ENCODE results near the gene PARM1.

Gene PARM1

GRCh38 chr4:75011131-75011795, 78.3 kb downstream of the PARM1 start:
- H3K9me3 ChIP-seq (replicated peaks; ENCODE audit: insufficient read depth, low read length): no peaks in the 10 kb centered on the region
- H2AFZ ChIP-seq (ENCODE audit: low read length): no peak overlapping the region
- no peaks in the 10 kb centered on the region for H4K20me1 ChIP-seq (ENCODE audit: insufficient read depth, low read length)
- no peaks in the 10 kb centered on the region for H3K27me3 ChIP-seq (replicated peaks; ENCODE audit: insufficient read depth, low read length)
- H3K4me1 ChIP-seq (ENCODE audit: low read length): no peaks in the 10 kb centered on the region
- DNase-seq: no peak
- peaks cover 33% of the 10 kb centered on the region for H3K79me2 ChIP-seq (ENCODE audit: low read length)
- no peak overlapping the region for H3K9ac ChIP-seq (ENCODE audit: low read length)
- H3K4me3 ChIP-seq (ENCODE audit: low read length): no peak overlapping the region
- peaks cover 5% of the 10 kb centered on the region; the same call in 1 of the 2 replicates for H3K36me3 ChIP-seq (replicated peaks; ENCODE audit: insufficient read depth, low read length)
- no peak overlapping the region for H3K27ac ChIP-seq (ENCODE audit: low read length)
- no peaks in the 10 kb centered on the region for H3K9me2 ChIP-seq (replicated peaks; ENCODE audit: insufficient read depth, low read length)
- TF ChIP-seq EZH2 (optimal IDR thresholded peaks at IDR 0.05; ENCODE audit: low read depth, low read length): no peak
- TF ChIP-seq EZH2phosphoT487 (IDR thresholded peaks at IDR 0.05; ENCODE audit: low read length): no peak
- no peak for TF ChIP-seq CTCF (IDR thresholded peaks at IDR 0.05; ENCODE audit: low read length)
- no peaks in the 10 kb centered on the region for H3F3A ChIP-seq (ENCODE audit: insufficient read depth, low read length)
- H3K4me2 ChIP-seq (ENCODE audit: low read depth, low read length): no peak overlapping the region

GRCh38 chr4:75015627-75016026, 82.7 kb downstream of the PARM1 start:
- Histone ChIP-seq H3K4me2 (ENCODE audit: low read depth, low read length) (no peak overlapping the region), H3F3A (ENCODE audit: insufficient read depth, low read length) (no peaks in the 10 kb centered on the region), H3K27me3 (replicated peaks; ENCODE audit: insufficient read depth, low read length) (no peaks in the 10 kb centered on the region), H3K9me3 (replicated peaks; ENCODE audit: insufficient read depth, low read length) (no peaks in the 10 kb centered on the region), H3K4me3 (ENCODE audit: low read length) (no peak overlapping the region), H3K9ac (ENCODE audit: low read length) (no peak overlapping the region), H3K79me2 (ENCODE audit: low read length) (peaks cover 24% of the 10 kb centered on the region), H3K36me3 (replicated peaks; ENCODE audit: insufficient read depth, low read length) (peaks cover 5% of the 10 kb centered on the region; the same call in 1 of the 2 replicates), H3K9me2 (replicated peaks; ENCODE audit: insufficient read depth, low read length) (no peaks in the 10 kb centered on the region), H4K20me1 (ENCODE audit: insufficient read depth, low read length) (no peaks in the 10 kb centered on the region), H2AFZ (ENCODE audit: low read length) (no peak overlapping the region), H3K27ac (ENCODE audit: low read length) (no peak overlapping the region), H3K4me1 (ENCODE audit: low read length) (no peaks in the 10 kb centered on the region)
- no peak for DNase-seq
- TF ChIP-seq EZH2 (optimal IDR thresholded peaks at IDR 0.05; ENCODE audit: low read depth, low read length): no peak
- TF ChIP-seq CTCF (IDR thresholded peaks at IDR 0.05; ENCODE audit: low read length): no peak
- TF ChIP-seq EZH2phosphoT487 (IDR thresholded peaks at IDR 0.05; ENCODE audit: low read length): no peak

DNA sequence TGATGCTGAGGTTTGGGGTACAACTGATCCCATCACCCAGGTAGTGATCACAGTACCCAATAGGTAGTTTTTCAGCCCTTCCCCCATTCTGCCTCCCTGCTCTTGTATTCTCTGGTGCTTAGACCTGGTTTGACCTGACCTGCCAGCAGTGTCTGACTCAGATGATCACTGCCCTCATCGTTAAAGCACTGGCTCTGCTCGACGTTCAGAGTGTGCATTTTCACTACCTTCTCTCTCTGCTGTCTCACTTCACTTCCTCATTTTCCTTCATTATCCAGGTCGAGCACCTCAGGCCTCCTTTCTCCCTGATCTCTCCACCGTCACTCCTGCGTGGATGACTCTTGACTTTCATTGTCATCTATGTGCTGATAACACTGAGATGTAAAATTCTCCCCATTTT, 83.6 kb downstream of the PARM1 start:
- H3F3A ChIP-seq (ENCODE audit: insufficient read depth, low read length): no peaks in the 10 kb centered on the region
- DNase-seq: no peak
- no peak overlapping the region for H3K9ac ChIP-seq (ENCODE audit: low read length)
- H3K4me3 ChIP-seq (ENCODE audit: low read length): no peak overlapping the region
- no peaks in the 10 kb centered on the region for H3K27me3 ChIP-seq (replicated peaks; ENCODE audit: insufficient read depth, low read length)
- no peaks in the 10 kb centered on the region for H3K9me2 ChIP-seq (replicated peaks; ENCODE audit: insufficient read depth, low read length)
- TF ChIP-seq CTCF (IDR thresholded peaks at IDR 0.05; ENCODE audit: low read length) (no peak), EZH2 (optimal IDR thresholded peaks at IDR 0.05; ENCODE audit: low read depth, low read length) (no peak), EZH2phosphoT487 (IDR thresholded peaks at IDR 0.05; ENCODE audit: low read length) (no peak)
- no peak overlapping the region for H3K4me2 ChIP-seq (ENCODE audit: low read depth, low read length)
- peaks cover 16% of the 10 kb centered on the region; the same call in 1 of the 2 replicates for H3K79me2 ChIP-seq (ENCODE audit: low read length)
- H2AFZ ChIP-seq (ENCODE audit: low read length): no peak overlapping the region
- H3K36me3 ChIP-seq (replicated peaks; ENCODE audit: insufficient read depth, low read length): peaks cover 5% of the 10 kb centered on the region; the same call in 1 of the 2 replicates
- no peaks in the 10 kb centered on the region for H3K9me3 ChIP-seq (replicated peaks; ENCODE audit: insufficient read depth, low read length)
- H3K27ac ChIP-seq (ENCODE audit: low read length): no peak overlapping the region
- no peaks in the 10 kb centered on the region for H4K20me1 ChIP-seq (ENCODE audit: insufficient read depth, low read length)
- H3K4me1 ChIP-seq (ENCODE audit: low read length): no peaks in the 10 kb centered on the region

Measured in MM.1S (cell line).